Measurements from ENCODE around the gene CCR9.

- TF ChIP-seq CTCF (IDR thresholded peaks at IDR 0.05) (no peak), POLR2A (IDR thresholded peaks at IDR 0.05) (no peak), POLR2AphosphoS5 (IDR thresholded peaks at IDR 0.05) (no peak)
Observed at GRCh38 chr3:45927881-45928280, 41.5 kb downstream of the CCR9 start.

Data from transverse colon (tissue), 4 donors.